Bronchial epithelial cell (primary cell): Measurements from ENCODE around the gene TCF21. TPM values are rescaled to one million over a fixed set of nuclear protein-coding genes. Genes with fewer than 3 reads are reported as not detected.

Experiments
- DNase-seq: peaks from one replicate; pipeline ENCODE4 v3.0.0-alpha.2; 2010; ENCODE audit warnings: low read depth
- FAIRE-seq: peaks from 2 replicates; lab custom pipeline; 2011; peaks lifted over from hg19 to GRCh38; lab: Jason Lieb, UNC
- H3K27me3 ChIP-seq: 2 replicates; pipeline ENCODE4 v1.5.1; 2011; ENCODE audit warnings: low read length; ENCODE audit not compliant: control insufficient read depth, insufficient read depth
- H3K36me3 ChIP-seq: 2 replicates; pipeline ENCODE4 v1.5.1; 2011; ENCODE audit warnings: low read length; ENCODE audit not compliant: control insufficient read depth, insufficient read depth
- H3K4me3 ChIP-seq: 2 replicates; pipeline ENCODE4 v1.5.1; 2011; ENCODE audit warnings: mild to moderate bottlenecking, low read depth, low read length, control low read depth
- CTCF ChIP-seq: IDR thresholded peaks from 2 replicates; pipeline ENCODE4 v1.5.1; 2011; ENCODE audit warnings: mild to moderate bottlenecking, moderate library complexity, low read length, control low read depth, inconsistent platforms; ENCODE audit not compliant: insufficient read depth, severe bottlenecking
- total RNA-seq: library from RNA; depleted of rRNA; stranded (reverse); fragments of >200 nt; gene quantifications from 2 replicates; pipeline ENCODE4 v1.2.1, GENCODE V29; 2014

The TCF21 gene
- total RNA-seq, 1 donor from 2014 or later: 0.26 TPM

GRCh38 chr6:133863228-133863627 lies 25.7 kb upstream of the TCF21 start:
- Histone ChIP-seq H3K36me3 (no peaks in the 10 kb centered on the region), H3K27me3 (no peaks in the 10 kb centered on the region), H3K4me3 (no peak overlapping the region)
- no peak for TF ChIP-seq CTCF
- no peak for DNase-seq
- no peak for FAIRE-seq

- Histone ChIP-seq H3K4me3 (no peak overlapping the region), H3K27me3 (peaks cover 3% of the 10 kb centered on the region), H3K36me3 (no peaks in the 10 kb centered on the region)
- no peak for TF ChIP-seq CTCF
- DNase-seq: no peak
- no peak for FAIRE-seq
Observed at GRCh38 chr6:133865680-133866079, 23.2 kb upstream of the TCF21 start.

GRCh38 chr6:133871131-133871530 lies 17.8 kb upstream of the TCF21 start:
- Histone ChIP-seq H3K27me3 (peaks cover 7% of the 10 kb centered on the region), H3K36me3 (no peaks in the 10 kb centered on the region), H3K4me3 (no peak overlapping the region)
- FAIRE-seq (no peak), DNase-seq (no peak)
- no peak for TF ChIP-seq CTCF

- H3K27me3 ChIP-seq: peaks cover 7% of the 10 kb centered on the region
- no peak overlapping the region for H3K4me3 ChIP-seq
- no peak for TF ChIP-seq CTCF
- DNase-seq: no peak
- no peaks in the 10 kb centered on the region for H3K36me3 ChIP-seq
- no peak for FAIRE-seq
Observed at GRCh38 chr6:133873538-133873937, 15.4 kb upstream of the TCF21 start.

- no peak overlapping the region for H3K4me3 ChIP-seq
- no peaks in the 10 kb centered on the region for H3K36me3 ChIP-seq
- no peak for FAIRE-seq
- no peak for TF ChIP-seq CTCF
- peaks cover 3% of the 10 kb centered on the region for H3K27me3 ChIP-seq
- no peak for DNase-seq
Observed at GRCh38 chr6:133877116-133877515, 11.8 kb upstream of the TCF21 start.

- DNase-seq: no peak
- no peak for FAIRE-seq
- no peak overlapping the region for H3K4me3 ChIP-seq
- H3K27me3 ChIP-seq: peaks cover 6% of the 10 kb centered on the region
- no peaks in the 10 kb centered on the region for H3K36me3 ChIP-seq
- TF ChIP-seq CTCF: no peak
Observed at GRCh38 chr6:133880006-133880405, 8.9 kb upstream of the TCF21 start.
